Activated CD4-positive, alpha-beta T cell treated with anti-CD3 and anti-CD28 coated beads, Interleukin-2, amount 50 U/mL, for 48 hours (primary cell): ENCODE data around the gene MKRN1.
"Not testable (repeated sequence)": the region's sequence is repeated elsewhere in the genome, so short reads cannot be mapped to it uniquely, and the experiment has no call there.

Experiments used
- DNase-seq, 2 experiments: peaks; one replicate each; pipeline ENCODE4 v3.0.0-alpha.2; 2020

The MKRN1 gene

DNA sequence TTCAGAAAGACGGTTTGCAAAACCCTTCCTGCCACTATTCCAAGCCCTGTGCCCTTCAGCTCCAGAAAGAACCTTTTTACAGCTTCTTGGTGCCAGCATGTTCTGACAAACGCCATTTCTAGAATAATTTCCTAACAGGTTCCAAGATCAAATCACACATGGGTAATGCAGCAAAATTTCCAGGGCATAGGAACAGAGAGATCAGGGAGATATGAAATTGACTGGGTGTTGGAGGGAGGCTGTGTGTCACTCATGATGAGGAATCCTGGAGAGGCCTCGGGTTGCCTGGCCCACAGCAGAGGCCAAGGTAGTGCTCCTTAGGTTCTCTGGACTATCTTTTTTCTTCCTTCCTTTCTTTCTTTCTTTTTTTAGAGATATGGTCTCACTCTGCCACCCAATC, 45.9 kb downstream of the MKRN1 start:
- DNase-seq = no peak

DNA sequence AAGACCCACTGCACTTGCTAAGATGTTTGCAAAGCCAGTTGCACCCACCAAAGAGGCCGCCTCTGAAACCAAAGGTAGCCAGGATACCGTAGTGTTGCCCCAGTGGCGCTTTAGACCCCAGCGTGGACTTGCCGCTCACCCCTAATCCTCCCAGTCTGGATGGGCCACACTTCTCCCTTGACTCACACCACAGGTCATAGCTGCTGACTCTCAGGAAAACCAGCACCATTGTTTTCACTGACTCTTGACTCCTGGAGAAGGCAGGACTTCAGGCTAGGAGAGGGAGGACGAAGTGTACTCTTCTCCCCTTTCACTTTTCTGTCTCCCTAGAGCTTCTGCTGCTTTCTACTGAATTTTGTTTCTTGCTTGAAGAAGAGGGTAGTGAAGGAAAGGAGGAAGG, 53.2 kb downstream of the MKRN1 start:
- no peak for DNase-seq

DNA sequence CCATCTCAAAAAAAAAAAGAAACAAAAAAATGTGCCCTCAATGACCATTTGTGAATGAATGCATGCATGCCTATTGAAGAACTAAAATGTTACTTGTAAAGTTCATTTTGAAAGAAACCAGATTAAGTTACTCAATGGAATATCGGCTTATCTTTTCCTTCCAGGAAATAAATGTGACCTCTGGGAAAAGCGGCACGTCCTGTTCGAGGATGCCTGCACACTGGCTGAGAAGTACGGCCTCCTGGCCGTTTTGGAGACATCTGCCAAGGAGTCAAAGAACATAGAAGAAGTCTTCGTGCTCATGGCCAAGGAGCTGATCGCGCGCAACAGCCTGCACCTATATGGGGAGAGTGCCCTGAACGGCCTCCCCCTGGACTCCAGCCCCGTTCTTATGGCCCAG, 53.6 kb downstream of the MKRN1 start:
- DNase-seq = no peak

DNA sequence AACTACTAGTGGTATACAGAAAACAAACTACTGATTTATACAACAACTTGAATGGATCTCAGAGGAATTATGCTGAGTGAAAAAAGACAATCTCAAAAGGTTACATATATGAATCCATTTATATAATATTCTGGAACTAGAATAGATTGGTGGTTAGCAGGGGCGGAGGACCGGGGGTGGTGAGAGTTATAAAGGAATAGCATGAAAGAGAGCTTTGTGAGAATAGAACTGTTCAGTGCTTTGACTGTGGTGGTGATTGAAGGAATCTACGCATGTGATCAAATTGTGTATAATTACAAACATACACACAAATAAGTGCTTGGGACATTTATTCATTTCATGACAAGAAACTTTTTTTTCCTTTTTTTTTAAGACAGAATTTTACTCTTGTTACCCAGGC, 55.8 kb downstream of the MKRN1 start:
- no peak for DNase-seq

DNA sequence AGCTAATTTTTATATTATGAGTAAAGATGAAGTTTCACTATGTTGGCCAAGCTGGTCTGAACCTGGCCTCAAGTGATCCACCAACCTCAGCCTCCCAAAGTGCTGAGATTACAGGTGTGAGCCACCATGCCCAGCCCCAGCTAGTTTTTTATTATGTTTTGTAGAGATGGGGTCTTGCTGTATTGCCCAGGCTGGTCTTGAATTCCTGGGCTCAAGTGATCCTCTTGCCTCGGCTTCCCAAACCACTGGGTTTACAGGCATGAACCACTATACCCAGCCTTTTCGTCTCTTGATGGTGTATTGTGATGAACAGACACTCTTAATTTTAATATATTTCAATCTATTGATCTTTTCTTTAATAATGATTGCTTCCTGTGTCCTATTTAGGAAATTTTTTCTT, 57.8 kb downstream of the MKRN1 start:
- no peak for DNase-seq

DNA sequence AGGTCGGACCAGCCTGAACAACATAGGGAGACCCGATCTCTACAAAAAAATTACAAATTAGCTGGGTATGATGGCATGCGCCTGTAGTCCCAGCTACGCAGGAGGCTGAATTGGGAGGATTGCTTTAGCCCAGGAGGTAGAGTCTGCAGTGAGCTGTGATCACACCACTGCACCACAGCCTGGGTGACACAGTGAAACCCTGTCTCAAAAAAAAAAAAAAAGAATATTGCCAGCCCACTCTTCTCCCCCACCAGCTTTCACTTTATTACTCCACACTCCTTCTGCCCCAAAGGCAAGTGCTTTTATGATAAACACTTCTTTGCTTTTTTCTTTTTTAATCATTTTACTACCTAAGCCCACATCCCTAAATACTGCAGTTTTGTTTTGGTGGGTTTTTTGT, 60.7 kb downstream of the MKRN1 start:
- DNase-seq = no peak

DNA sequence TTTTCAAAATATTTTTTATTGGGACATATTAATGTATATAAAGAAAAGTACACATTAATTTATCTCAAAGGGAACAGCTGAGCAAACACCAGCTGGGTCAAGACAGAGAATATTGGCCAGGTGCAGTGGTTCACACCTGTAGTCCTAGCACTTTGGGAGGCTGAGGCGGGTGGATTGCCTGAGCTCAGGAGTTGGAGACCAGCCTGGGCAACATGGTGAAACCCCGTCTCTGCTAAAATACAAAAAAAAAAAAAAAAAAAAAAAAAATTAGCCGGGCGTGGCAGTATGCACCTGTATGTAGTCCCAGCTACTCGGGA, 61.2 kb downstream of the MKRN1 start:
- not testable (repeated sequence) for DNase-seq

DNA sequence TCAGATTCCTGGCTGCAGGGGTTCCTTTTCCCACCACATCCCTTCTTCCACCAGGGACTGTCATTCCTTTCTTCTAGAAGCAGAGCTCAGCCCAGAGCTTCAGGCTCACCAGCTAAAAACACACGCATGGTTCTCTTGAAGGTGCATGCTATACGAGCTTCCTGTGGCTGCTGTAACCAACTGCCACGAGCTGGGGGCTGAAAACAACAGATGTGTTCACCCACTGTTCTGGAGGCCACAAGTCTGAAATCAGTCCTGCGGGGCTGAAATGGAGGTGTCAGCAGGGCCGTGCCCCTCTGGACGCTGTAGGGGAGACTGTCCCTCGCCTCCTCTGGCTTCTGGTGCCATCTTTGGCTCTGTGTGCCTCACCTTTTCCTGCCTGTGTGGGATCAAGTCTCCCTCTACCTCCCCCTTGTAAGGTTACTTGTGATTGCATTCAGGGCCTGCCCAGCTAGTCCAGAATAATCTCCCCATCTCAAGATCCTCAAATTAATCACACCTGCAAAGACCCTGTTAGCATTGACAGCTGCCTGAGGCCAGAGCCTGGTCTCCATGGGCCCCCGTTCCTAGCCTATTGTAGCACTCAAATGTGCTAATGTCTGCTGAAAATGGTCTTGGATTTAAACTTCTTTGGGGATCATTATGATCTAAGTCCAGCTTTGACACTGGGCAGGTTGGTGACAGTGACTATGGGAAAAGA, 61.7 kb downstream of the MKRN1 start:
- no peak for DNase-seq

DNA sequence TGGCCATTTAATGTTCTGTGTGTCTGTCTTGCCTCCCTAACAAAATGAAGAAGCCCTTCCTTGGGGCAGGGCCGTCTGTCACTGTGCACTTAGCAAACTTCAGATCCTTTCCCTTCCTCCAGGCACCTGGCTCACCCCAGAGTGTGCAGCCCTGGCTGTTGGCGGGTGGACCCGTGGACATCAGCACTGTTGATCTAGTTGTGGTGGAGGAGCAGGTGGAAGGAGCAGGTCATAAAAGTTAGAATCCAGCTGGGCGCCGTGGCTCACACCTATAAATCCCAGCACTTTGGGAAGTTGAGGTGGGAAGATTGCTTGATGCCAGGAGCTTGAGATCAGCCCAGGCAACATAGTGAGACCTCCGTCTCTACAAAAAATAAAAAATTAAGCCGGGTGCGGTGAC, 62.7 kb downstream of the MKRN1 start:
- DNase-seq = no peak

DNA sequence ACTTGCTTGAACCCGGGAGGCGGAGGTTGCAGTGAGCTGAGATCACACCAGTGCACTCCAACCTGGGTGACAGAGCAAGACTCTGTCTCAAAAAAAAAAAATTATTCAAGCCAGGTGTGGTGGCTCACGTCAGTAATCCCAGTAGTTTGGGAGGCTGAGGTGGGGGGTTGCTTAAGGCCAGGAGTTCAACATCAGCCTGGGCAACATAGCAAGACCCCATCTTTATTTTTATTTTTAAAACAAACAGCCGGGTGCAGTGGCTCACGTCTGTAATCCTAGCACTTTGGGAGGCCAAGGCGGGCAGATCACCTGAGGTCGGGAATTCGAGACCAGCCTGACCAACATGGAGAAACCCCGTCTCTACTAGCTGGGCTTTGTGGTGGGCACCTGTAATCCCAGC, 63.5 kb downstream of the MKRN1 start:
- DNase-seq = not testable (repeated sequence)

DNA sequence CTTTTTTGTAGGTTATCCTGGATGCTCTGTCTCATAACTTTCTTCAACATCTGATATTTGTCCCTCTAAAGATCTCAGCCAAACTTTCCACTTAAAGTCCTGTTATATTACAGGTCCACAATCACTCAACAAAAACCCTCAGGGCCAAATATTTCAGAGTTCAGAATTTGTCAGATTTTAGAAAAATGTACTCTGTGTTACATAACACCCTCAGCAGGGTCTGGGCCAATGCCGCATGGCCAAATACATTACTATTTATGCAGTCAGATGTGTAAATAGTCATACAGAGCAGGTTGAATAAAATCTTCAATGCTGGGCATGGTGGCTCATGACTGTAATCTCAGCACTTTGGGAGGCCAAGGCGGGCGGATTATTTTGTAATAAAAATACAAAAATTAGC, 63.9 kb downstream of the MKRN1 start:
- no peak for DNase-seq

DNA sequence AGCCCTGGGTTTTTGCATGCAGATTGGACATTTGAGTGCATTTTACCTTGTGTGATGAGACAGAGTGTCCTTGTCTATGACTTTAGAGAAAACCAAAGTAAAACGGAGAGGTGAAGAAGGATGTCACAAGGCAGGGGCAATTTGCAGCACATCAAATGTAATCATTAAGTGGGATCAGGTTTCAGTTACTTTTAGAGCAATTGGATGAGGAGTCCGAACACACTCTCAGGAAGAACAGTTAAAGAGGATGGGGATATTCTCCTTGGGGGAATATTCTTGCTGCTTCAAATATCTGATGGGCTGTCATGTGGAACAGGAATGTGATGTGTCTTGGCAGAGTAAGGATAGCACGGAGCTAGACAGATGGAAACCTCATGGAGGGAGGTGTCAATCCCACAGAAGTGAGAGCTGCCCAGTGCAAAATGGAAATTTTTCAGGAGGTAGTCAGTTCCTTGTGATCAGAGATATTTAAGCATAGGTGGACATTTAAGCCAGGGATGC, 74.7 kb downstream of the MKRN1 start:
- DNase-seq = no peak

DNA sequence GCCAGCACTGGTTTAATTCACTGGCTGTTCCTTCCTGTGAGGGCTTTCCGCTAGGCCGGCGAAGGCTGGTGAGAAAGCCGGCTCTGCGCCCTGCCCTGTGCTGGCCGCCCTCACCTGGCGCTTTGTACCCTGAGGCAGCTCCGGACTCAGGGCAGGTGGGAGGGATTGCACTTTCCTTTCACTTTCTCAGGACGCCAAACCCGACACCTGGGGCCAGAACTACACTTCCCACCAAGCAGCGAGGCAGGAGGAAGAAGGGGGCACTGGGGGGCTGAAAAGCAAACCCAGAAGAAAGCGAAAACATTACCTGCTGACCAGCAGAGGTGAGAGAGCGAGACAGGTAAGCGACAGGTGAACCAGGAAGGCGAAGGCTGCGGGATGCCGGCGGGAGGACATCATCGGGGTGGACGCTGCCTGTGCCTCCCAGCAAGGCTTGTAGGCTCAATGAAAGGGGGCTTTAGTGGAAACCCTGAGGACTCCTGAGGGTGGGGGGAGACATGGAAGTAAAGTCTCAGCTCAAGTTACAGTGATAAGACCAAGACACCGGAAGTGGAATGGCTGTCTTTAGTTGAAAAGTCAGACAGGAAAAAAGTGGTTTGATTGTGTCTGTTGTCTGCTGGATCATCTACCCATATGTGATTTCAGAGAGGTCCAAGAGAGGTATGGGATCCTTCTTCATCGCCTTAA, 75.3 kb downstream of the MKRN1 start, which contains the start of gene RAB19:
Gene RAB19, plus strand, starts transcription at position 181 of the 687 bp plus-strand sequence. CDS start 3,589 bp downstream, outside the sequence.
- peak; percentile 45 to 47 for DNase-seq
